Heart left ventricle (tissue), 16 donors: Measurements from ENCODE around the gene FOXJ3. TPM values are rescaled to one million over a fixed set of nuclear protein-coding genes. Genes with fewer than 3 reads are reported as not detected.

Experiments used
- ATAC-seq, 4 donors: fragments of 200-7000 bp; cut with Tn5 transposase; one replicate each; pipeline ENCODE4 v1.9.1; 2020 to 2022; ENCODE audit warnings: moderate library complexity in 4 of 4, mild to moderate bottlenecking in 3 of 4, moderate number of reproducible peaks in 1 of 4
- DNase-seq, 5 donors: peaks; one replicate each; pipeline ENCODE4 v3.0.0-alpha.2; 2020
- H3K27ac ChIP-seq, 12 donors: fragments of 200-600 bp; sonication (generic) in 4 of 12; one replicate each; pipeline versions ENCODE4 v1.5.0 to v1.8.0; 2016 to 2022; ENCODE audit warnings: mild to moderate bottlenecking in 2 of 12
- H3K27me3 ChIP-seq, 9 donors: fragments of 200-600 bp; sonication (generic) in 2 of 9; one replicate each; pipeline versions ENCODE4 v1.5.1 to v1.8.0; 2016 to 2022; ENCODE audit warnings: mild to moderate bottlenecking in 3 of 9
- H3K36me3 ChIP-seq, 9 donors: fragments of 200-600 bp; sonication (generic) in 2 of 9; one replicate each; pipeline versions ENCODE4 v1.5.0 to v1.8.0; 2018 to 2022; ENCODE audit warnings: mild to moderate bottlenecking in 2 of 9
- H3K4me1 ChIP-seq, 12 donors: fragments of 200-600 bp; sonication (generic) in 4 of 12; one replicate each; pipeline versions ENCODE4 v1.5.0 to v1.8.0; 2016 to 2022; ENCODE audit warnings: mild to moderate bottlenecking in 3 of 12
- H3K4me3 ChIP-seq, 12 donors: fragments of 200-600 bp; sonication (generic) in 4 of 12; one replicate each; pipeline versions ENCODE4 v1.5.0 to v1.8.0; 2017 to 2022; ENCODE audit warnings: mild to moderate bottlenecking in 9 of 12, moderate library complexity in 4 of 12
- H3K9me3 ChIP-seq, 12 donors: fragments of 200-600 bp; sonication (generic) in 4 of 12; one replicate each; pipeline versions ENCODE4 v1.5.0 to v1.8.0; 2016 to 2022; ENCODE audit warnings: mild to moderate bottlenecking in 1 of 12
- POLR2A ChIP-seq, 2 donors: fragments of 450-650 bp; IDR thresholded peaks; one replicate each; pipeline ENCODE4 v1.6.1; 2017; ENCODE audit warnings: antibody characterized with exemption in 2 of 2, mild to moderate bottlenecking in 2 of 2, moderate library complexity in 2 of 2
- WGBS, 4 donors: extraction: QIAGEN DNeasy Blood & Tissue Kit in 2 of 4; methylation state at CpG; one replicate each; pipeline versions ENCODE4 v1.1.5 to v1.1.7; 2013 to 2018; 5-methylcytosine and 5-hydroxymethylcytosine counted together
- intact Hi-C, 10 donors: fragments of 100-400 bp; cut with DNase I; formaldehyde crosslinking; loops; one replicate each; pipeline versions ENCODE4 v1.11.1 to v1.14.2; 2022
- polyA plus RNA-seq, 2 donors: library from polyadenylated mRNA; stranded (reverse); fragments of 200-250 nt; gene quantifications; one replicate each; pipeline ENCODE4 v1.2.3, GENCODE V29; 2013
- total RNA-seq, 9 donors: library from RNA; depleted of rRNA in 2 of 9; stranded (reverse); fragments of >200 nt in 2 of 9; fragmentation: NEBNext Ultra II Directional in 3 of 9; extraction: Animal tissue kit (Norgen Biotek cat#: 25700) in 3 of 9; gene quantifications; one replicate each; pipeline versions ENCODE4 v1.1.0 to v1.2.4, GENCODE V29; 2016 to 2023
- TF ChIP-seq, protein P1 (sequence below), 12 donors: fragments of 200-600 bp; sonication (generic) in 4 of 12; IDR thresholded peaks; one replicate each; pipeline versions ENCODE4 v1.5.0 to v1.8.0; 2018 to 2022; ENCODE audit warnings: antibody characterized with exemption in 12 of 12, mild to moderate bottlenecking in 5 of 12
- donor health status: ischemic (EF 13 %, LVEDD 7.1; RV severe dilation, severe dysfunction).
- donor health status: healthy with polysubstance abuse.
- donor health status: DM: no; HTN: yes; CAD: no.
- donor health status: DM: no; HTN: no; CAD: no.
- donor health status: ischemic (EF 25% LVEDD 6.9; RV normal size, moderate dysfunction).
- donor health status: ischemic (EF 25% LVEDD 5.7; RV mildly dilated, moderate dysfunction).
- donor health status: healthy.
- donor health status: DM: yes; HTN: yes; CAD: no.
- donor health status: ischemic (EF 35%, LVEDD 5.7; RV mildly dilated, moderate dysfunction).
- donor health status: nonischemic (EF 11% LVEDD 7.7; RV severe dilation, severe dysfunction).
- donor health status: DM: yes; HTN: yes; CAD: no.
- donor health status: PGD.
- donor health status: ischemic (EF 29% LVEDD 5.4; RV normal size, mild dysfunction).
- donor health status: nonischemic (EF 23%, LVEDD 6.1; RV moderate dilation, normal function).

FOXJ3 gene
- total and polyA plus RNA-seq, 11 donors, result 10.8 to 48.8 (median 36.4) TPM

GRCh38 chr1:42359466-42359865 lies 24.4 kb upstream of the FOXJ3 start:
- H3K4me3 ChIP-seq, result no peak overlapping the region
- ATAC-seq, result no peak
- H3K36me3 ChIP-seq, result no peaks in the 10 kb centered on the region
- intact Hi-C loops, result no loop called here
- TF ChIP-seq POLR2A (IDR thresholded peaks at IDR 0.05), result no peak
- TF ChIP-seq, protein P1, sequence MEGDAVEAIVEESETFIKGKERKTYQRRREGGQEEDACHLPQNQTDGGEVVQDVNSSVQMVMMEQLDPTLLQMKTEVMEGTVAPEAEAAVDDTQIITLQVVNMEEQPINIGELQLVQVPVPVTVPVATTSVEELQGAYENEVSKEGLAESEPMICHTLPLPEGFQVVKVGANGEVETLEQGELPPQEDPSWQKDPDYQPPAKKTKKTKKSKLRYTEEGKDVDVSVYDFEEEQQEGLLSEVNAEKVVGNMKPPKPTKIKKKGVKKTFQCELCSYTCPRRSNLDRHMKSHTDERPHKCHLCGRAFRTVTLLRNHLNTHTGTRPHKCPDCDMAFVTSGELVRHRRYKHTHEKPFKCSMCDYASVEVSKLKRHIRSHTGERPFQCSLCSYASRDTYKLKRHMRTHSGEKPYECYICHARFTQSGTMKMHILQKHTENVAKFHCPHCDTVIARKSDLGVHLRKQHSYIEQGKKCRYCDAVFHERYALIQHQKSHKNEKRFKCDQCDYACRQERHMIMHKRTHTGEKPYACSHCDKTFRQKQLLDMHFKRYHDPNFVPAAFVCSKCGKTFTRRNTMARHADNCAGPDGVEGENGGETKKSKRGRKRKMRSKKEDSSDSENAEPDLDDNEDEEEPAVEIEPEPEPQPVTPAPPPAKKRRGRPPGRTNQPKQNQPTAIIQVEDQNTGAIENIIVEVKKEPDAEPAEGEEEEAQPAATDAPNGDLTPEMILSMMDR (IDR thresholded peaks at IDR 0.05), result no peak
- WGBS, 4 donors, result 69 to 83% (median 79%) methylated on average over 1 of the region's 1 CpG
- no peak for DNase-seq
- no peaks in the 10 kb centered on the region for H3K9me3 ChIP-seq
- no peaks in the 10 kb centered on the region for H3K4me1 ChIP-seq
- no peak overlapping the region for H3K27ac ChIP-seq
- no peaks in the 10 kb centered on the region for H3K27me3 ChIP-seq

DNA sequence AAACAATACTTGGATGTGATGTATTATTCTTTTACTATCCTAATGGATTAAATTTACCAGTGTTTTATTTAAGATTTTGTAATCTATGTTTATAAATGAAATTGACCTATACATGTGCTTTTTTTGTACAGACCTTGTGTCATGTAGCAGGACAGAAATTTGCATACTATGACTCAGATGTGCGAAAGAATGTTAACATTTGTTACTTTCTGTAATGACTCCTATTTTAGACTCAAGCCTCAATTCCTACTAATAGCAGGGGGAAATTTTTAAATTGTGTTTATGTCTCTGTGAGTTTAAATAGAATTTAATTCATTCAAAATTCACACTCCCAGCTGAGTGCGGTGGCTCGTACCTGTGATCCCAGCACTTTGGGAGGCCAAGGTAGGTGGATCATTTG lies 23.8 kb upstream of the FOXJ3 start:
- ATAC-seq, result no peak
- DNase-seq, result no peak
- no peak overlapping the region for H3K4me3 ChIP-seq
- 94 to 99% (median 94%) methylated on average over 3 of the region's 3 CpGs for WGBS, 4 donors
- TF ChIP-seq, protein P1 (IDR thresholded peaks at IDR 0.05), result no peak
- no peak for TF ChIP-seq POLR2A (IDR thresholded peaks at IDR 0.05)
- H3K4me1 ChIP-seq, result no peaks in the 10 kb centered on the region
- no peaks in the 10 kb centered on the region for H3K9me3 ChIP-seq
- peaks cover 0 to 3% (median 0%) of the 10 kb centered on the region in 9 donors for H3K27me3 ChIP-seq
- intact Hi-C loops, result no loop called here
- no peaks in the 10 kb centered on the region for H3K36me3 ChIP-seq
- H3K27ac ChIP-seq, result no peak overlapping the region

DNA sequence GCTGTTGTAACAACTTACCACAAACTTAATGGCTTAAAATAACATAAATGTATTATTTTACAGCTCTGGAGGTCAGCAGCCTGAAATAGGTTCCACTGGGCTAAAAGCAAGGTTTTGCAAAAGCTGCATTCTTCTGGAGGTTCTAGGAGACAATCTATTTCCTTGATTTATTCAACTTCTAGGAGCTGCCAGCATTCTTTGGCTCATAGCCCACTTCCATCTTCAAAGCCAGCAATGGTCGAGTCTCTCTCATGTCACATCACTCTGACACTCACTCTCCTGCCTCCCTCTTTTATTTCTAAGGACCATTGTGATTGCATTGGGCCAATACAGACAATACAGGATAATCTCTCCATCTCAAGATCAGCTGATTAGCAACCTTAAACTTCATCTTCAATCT lies 15.1 kb upstream of the FOXJ3 start:
- Histone ChIP-seq H3K36me3 (no peaks in the 10 kb centered on the region), H3K4me3 (no peak overlapping the region), H3K27ac (no peak overlapping the region), H3K27me3 (peaks cover 0 to 9% (median 0%) of the 10 kb centered on the region in 9 donors), H3K4me1 (peaks cover 0 to 4% (median 0%) of the 10 kb centered on the region in 12 donors), H3K9me3 (no peaks in the 10 kb centered on the region)
- intact Hi-C loops, result no loop called here
- ATAC-seq (no peak), DNase-seq (no peak)
- no peak for TF ChIP-seq POLR2A (IDR thresholded peaks at IDR 0.05)
- TF ChIP-seq, protein P1 (IDR thresholded peaks at IDR 0.05), result no peak
- 0 to 14% (median 3%) methylated on average over 1 of the region's 1 CpG for WGBS, 4 donors

DNA sequence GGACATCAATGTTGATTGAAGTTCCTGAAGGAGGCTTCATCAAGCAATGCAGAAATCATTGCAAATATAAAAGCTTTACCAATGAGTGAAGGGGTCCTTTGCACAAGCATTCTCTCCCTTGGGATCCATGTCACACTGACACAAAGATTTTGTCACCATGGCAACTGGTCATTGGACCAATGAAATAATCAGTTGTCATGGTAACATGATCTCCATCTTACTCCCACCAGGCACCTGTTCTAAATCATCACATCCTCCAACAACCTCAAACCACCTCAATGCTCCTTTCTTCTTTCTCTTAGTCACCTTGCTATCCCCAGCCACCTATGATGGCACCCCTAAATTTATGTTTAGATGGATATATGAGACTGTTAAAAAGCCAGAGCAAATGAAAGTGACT lies 13.5 kb upstream of the FOXJ3 start:
- DNase-seq (no peak), ATAC-seq (no peak)
- Histone ChIP-seq H3K36me3 (no peaks in the 10 kb centered on the region), H3K4me3 (no peak overlapping the region), H3K9me3 (no peaks in the 10 kb centered on the region), H3K27ac (no peak overlapping the region), H3K27me3 (peaks cover 0 to 9% (median 0%) of the 10 kb centered on the region in 9 donors), H3K4me1 (peaks cover 0 to 4% (median 0%) of the 10 kb centered on the region in 12 donors)
- TF ChIP-seq POLR2A (IDR thresholded peaks at IDR 0.05), result no peak
- TF ChIP-seq, protein P1 (IDR thresholded peaks at IDR 0.05), result no peak
- intact Hi-C loops, result loop anchor here in 8 of 10 donors (10.0 kb wide), 5 partner anchors 106 to 406 kb away; partner anchors contain the start of genes CLDN19 (in 4 of the 8), CCDC30 (in 1 of the 8), PPCS (in 1 of the 8) and YBX1 (in 1 of the 8)
